Osteoblast (primary cell): ENCODE results near the gene GNG2. TPM values are rescaled to one million over a fixed set of nuclear protein-coding genes. Genes with fewer than 3 reads are reported as not detected.

Source experiments
- DNase-seq: peaks from one replicate; pipeline ENCODE4 v3.0.0; 2011; ENCODE audit warnings: low spot score, mixed read lengths; ENCODE audit not compliant: insufficient read length; ENCODE audit errors: missing footprints
- H2AFZ ChIP-seq: 2 replicates; pipeline ENCODE4 v1.6.0; 2011; ENCODE audit warnings: mild to moderate bottlenecking, low read length
- H3K27ac ChIP-seq: 2 replicates; pipeline ENCODE4 v1.5.1; 2011; ENCODE audit warnings: mild to moderate bottlenecking, low read depth, low read length, moderate library complexity
- H3K27me3 ChIP-seq: 2 replicates; pipeline ENCODE4 v1.6.0; 2012; ENCODE audit warnings: mild to moderate bottlenecking, control low read depth, inconsistent platforms, low read length, moderate library complexity; ENCODE audit not compliant: insufficient read depth
- H3K36me3 ChIP-seq: 2 replicates; pipeline ENCODE4 v1.5.1; 2011; ENCODE audit warnings: mild to moderate bottlenecking, low read length, control low read depth, moderate library complexity; ENCODE audit not compliant: insufficient read depth
- H3K4me1 ChIP-seq: 2 replicates; pipeline ENCODE4 v1.5.1; 2011; ENCODE audit warnings: mild to moderate bottlenecking, low read length, control low read depth, moderate library complexity; ENCODE audit not compliant: insufficient read depth
- H3K4me2 ChIP-seq: 2 replicates; pipeline ENCODE4 v1.6.0; 2011; ENCODE audit warnings: mild to moderate bottlenecking, low read length; ENCODE audit not compliant: insufficient read depth
- H3K4me3 ChIP-seq: fragments of 200-600 bp; sonication (generic); 3 replicates; pipeline ENCODE4 v1.5.1; 2012; ENCODE audit warnings: mild to moderate bottlenecking, low read length, inconsistent platforms; ENCODE audit not compliant: insufficient read depth
- H3K79me2 ChIP-seq: 2 replicates; pipeline ENCODE4 v1.6.0; 2012; ENCODE audit warnings: mild to moderate bottlenecking, low read length, control low read depth, inconsistent platforms; ENCODE audit not compliant: insufficient read depth
- H3K9me3 ChIP-seq: 2 replicates; pipeline ENCODE4 v1.5.1; 2011; ENCODE audit warnings: low read depth, low read length, control low read depth
- H4K20me1 ChIP-seq: 2 replicates; pipeline ENCODE4 v1.6.0; 2012; ENCODE audit warnings: mild to moderate bottlenecking, low read length, control low read depth; ENCODE audit not compliant: insufficient read depth
- total RNA-seq: library from RNA; depleted of rRNA; stranded (reverse); fragments of >200 nt; gene quantifications from 2 replicates; pipeline ENCODE4 v1.2.3, GENCODE V29; 2012
- TF ChIP-seq, protein P1 (sequence below): IDR thresholded peaks from 2 replicates; pipeline ENCODE4 v1.5.1; 2011; ENCODE audit warnings: mild to moderate bottlenecking, low read depth, low read length, moderate library complexity; ENCODE audit errors: extremely low read depth

The GNG2 gene
- total RNA-seq, 1 donor: 9.8 TPM

DNA sequence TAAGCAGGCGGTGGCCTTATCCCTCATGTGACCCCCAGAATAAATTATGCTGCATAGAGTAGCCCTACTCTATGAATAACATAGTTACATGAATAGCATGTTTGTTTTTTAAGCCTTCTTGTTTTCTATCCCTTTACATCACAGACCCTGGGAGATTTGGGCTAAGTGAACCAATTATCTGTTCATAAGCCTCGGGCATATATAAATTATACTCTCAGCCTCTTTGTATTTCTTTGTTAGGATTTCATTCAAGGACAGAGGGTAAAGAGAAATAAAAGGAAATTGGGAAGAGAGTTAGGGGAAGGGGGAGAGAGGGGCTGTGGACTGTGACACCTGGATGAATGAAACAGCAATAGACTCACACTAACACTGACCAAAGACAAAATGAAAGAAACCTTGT, 93.6 kb downstream of the GNG2 start:
- DNase-seq: no peak
- TF ChIP-seq, protein P1, sequence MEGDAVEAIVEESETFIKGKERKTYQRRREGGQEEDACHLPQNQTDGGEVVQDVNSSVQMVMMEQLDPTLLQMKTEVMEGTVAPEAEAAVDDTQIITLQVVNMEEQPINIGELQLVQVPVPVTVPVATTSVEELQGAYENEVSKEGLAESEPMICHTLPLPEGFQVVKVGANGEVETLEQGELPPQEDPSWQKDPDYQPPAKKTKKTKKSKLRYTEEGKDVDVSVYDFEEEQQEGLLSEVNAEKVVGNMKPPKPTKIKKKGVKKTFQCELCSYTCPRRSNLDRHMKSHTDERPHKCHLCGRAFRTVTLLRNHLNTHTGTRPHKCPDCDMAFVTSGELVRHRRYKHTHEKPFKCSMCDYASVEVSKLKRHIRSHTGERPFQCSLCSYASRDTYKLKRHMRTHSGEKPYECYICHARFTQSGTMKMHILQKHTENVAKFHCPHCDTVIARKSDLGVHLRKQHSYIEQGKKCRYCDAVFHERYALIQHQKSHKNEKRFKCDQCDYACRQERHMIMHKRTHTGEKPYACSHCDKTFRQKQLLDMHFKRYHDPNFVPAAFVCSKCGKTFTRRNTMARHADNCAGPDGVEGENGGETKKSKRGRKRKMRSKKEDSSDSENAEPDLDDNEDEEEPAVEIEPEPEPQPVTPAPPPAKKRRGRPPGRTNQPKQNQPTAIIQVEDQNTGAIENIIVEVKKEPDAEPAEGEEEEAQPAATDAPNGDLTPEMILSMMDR: no peak
- peaks cover 3% of the 10 kb centered on the region for H3K27me3 ChIP-seq
- no peak overlapping the region for H3K4me2 ChIP-seq
- H2AFZ ChIP-seq: no peak overlapping the region
- peaks cover 8% of the 10 kb centered on the region for H3K9me3 ChIP-seq
- no peaks in the 10 kb centered on the region for H3K4me1 ChIP-seq
- H3K27ac ChIP-seq: no peak overlapping the region
- H3K4me3 ChIP-seq: no peak overlapping the region
- H3K79me2 ChIP-seq: no peaks in the 10 kb centered on the region
- no peaks in the 10 kb centered on the region for H4K20me1 ChIP-seq
- no peaks in the 10 kb centered on the region for H3K36me3 ChIP-seq

GRCh38 chr14:51954657-51955056, 94.2 kb downstream of the GNG2 start:
- Histone ChIP-seq H3K4me1 (no peaks in the 10 kb centered on the region), H3K36me3 (no peaks in the 10 kb centered on the region), H3K4me2 (no peak overlapping the region), H4K20me1 (no peaks in the 10 kb centered on the region), H3K9me3 (peaks cover 8% of the 10 kb centered on the region), H3K27ac (no peak overlapping the region), H2AFZ (no peak overlapping the region), H3K27me3 (peaks cover 3% of the 10 kb centered on the region), H3K79me2 (no peaks in the 10 kb centered on the region), H3K4me3 (no peak overlapping the region)
- no peak for DNase-seq
- TF ChIP-seq, protein P1: peak; percentile 4

DNA sequence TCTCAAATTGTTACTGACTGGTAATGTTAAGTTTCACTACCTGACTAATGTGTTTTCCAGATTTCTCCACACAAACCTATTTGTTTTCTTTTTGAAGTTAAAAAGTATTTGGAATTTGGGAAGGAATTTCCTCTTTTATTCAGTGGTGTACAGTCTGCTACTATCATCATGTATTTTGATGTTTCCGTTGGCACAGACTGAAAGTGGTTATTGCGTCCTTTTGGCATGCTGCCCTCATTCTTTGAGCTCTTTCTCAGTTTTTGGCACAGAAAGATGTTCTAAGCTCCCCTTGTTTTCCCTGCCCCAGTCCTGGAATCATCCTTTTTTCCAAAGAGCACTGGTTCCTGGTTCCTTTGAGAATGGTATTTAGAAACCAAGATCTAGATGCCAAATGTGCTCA, 97.5 kb downstream of the GNG2 start:
- H3K4me3 ChIP-seq: no peak overlapping the region
- no peaks in the 10 kb centered on the region for H3K27me3 ChIP-seq
- peaks cover 8% of the 10 kb centered on the region for H3K9me3 ChIP-seq
- no peak for DNase-seq
- TF ChIP-seq, protein P1: no peak
- no peak overlapping the region for H3K27ac ChIP-seq
- no peaks in the 10 kb centered on the region for H3K4me1 ChIP-seq
- no peak overlapping the region for H3K4me2 ChIP-seq
- no peaks in the 10 kb centered on the region for H3K36me3 ChIP-seq
- H4K20me1 ChIP-seq: no peaks in the 10 kb centered on the region
- no peaks in the 10 kb centered on the region for H3K79me2 ChIP-seq
- H2AFZ ChIP-seq: no peak overlapping the region

- Histone ChIP-seq H3K4me1 (no peaks in the 10 kb centered on the region), H3K9me3 (peaks cover 8% of the 10 kb centered on the region), H3K4me2 (no peak overlapping the region), H2AFZ (no peak overlapping the region), H3K27me3 (no peaks in the 10 kb centered on the region), H3K4me3 (no peak overlapping the region), H4K20me1 (no peaks in the 10 kb centered on the region), H3K36me3 (no peaks in the 10 kb centered on the region), H3K27ac (no peak overlapping the region), H3K79me2 (no peaks in the 10 kb centered on the region)
- TF ChIP-seq, protein P1: no peak
- DNase-seq: no peak
Measured at GRCh38 chr14:51959928-51960327, 99.5 kb downstream of the GNG2 start.
